GM08714 (cell line): ENCODE results near the gene MAGEB17.
"Not testable (repeated sequence)": the region's sequence is repeated elsewhere in the genome, so short reads cannot be mapped to it uniquely, and the experiment has no call there.

Experiments used
- H3K4me3 ChIP-seq: fragments of 200-500 bp; sonication (Bioruptor generic); 2 replicates; pipeline ENCODE4 v1.5.1; 2014; ENCODE audit warnings: mild to moderate bottlenecking, low read length, inconsistent platforms
- ZNF274 ChIP-seq: IDR thresholded peaks from 2 replicates; pipeline ENCODE4 v1.6.1; 2012; ENCODE audit warnings: mild to moderate bottlenecking, low read depth, low read length

The MAGEB17 gene

GRCh38 chrX:16175329-16176061, 8.2 kb downstream of the MAGEB17 start:
- TF ChIP-seq ZNF274, result no peak
- no peak overlapping the region for H3K4me3 ChIP-seq

DNA sequence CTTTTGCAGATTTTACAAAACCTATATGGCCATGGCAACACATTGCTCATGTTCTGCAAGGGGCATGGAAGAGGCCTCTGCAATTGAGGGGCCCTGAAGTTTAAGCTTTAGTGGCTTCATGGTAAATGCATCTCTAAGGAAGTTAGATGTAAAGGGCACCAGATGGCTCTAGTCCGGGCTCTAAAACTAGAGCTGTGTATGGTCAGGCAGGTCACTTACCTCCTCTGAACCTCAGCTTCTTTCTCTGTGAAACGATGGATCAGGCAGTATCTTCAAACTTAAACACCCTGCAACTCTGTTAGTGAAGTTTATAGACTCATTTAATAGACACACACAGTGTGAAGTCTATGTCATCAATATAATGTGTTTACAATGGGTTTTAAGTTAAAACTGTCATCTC, 10.0 kb downstream of the MAGEB17 start:
- H3K4me3 ChIP-seq, result no peak overlapping the region
- TF ChIP-seq ZNF274, result no peak

- H3K4me3 ChIP-seq, result not testable (repeated sequence)
Measured at GRCh38 chrX:16183843-16184242, 16.6 kb downstream of the MAGEB17 start.

- TF ChIP-seq ZNF274, result no peak
- no peak overlapping the region for H3K4me3 ChIP-seq
Measured at GRCh38 chrX:16185725-16186136, 18.4 kb downstream of the MAGEB17 start.

- no peak overlapping the region for H3K4me3 ChIP-seq
- TF ChIP-seq ZNF274, result no peak
Measured at GRCh38 chrX:16186380-16187007, 19.2 kb downstream of the MAGEB17 start.

DNA sequence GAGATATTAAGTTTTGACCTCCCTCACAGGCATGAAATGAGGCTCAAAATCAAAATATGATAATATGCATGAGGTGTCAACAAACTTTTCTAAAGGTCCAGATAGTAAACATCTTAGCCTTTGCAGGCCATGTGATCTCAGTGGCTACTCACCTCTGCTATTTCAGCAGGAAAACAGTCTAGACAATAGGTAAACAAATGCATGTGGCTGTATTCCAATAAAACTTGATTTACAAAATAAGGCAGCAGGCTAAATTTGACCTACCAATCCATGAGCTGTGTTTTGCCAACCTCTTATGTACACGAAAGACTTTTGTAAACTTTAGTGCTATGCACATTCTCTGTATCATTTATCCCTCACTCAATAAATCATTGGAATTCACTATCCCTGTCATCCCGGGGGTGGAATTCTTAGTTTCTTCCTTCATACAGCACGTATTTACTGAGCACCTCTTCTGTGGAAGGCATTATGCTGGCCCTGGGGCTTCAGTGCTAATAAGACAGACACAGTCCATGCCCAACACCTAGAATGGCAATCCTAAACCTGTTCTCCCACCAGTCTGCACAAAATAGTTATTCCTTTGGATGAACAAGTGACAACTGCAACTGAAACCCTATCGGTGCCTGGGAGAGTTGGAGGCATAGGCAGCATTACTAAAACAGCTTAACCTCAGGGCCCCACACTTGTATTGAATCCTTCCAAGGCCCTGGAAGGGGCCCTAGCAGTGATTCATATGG, 19.9 kb downstream of the MAGEB17 start:
- no peak overlapping the region for H3K4me3 ChIP-seq
- TF ChIP-seq ZNF274, result no peak

GRCh38 chrX:16188687-16189086, 21.4 kb downstream of the MAGEB17 start:
- no peak for TF ChIP-seq ZNF274
- H3K4me3 ChIP-seq, result no peak overlapping the region

DNA sequence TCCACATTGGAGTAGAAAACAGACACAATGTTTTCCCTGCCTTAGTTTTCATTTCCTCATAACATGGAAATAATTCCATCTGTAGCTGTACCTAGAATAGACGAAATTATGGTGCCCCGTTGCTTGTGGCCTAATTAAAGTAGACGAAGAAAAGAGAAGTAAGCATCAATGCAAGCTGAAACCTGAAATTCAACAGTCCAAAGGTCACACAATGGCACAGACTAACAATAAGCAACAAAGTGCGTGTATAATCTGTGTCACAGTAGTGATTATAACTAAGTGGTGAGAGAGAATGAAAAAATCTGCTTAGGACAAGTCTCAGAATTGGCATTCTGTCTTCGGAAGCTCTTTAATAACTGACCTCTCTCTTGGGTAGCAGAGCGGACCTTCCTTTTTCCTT, 24.3 kb downstream of the MAGEB17 start:
- no peak for TF ChIP-seq ZNF274
- H3K4me3 ChIP-seq, result no peak overlapping the region

DNA sequence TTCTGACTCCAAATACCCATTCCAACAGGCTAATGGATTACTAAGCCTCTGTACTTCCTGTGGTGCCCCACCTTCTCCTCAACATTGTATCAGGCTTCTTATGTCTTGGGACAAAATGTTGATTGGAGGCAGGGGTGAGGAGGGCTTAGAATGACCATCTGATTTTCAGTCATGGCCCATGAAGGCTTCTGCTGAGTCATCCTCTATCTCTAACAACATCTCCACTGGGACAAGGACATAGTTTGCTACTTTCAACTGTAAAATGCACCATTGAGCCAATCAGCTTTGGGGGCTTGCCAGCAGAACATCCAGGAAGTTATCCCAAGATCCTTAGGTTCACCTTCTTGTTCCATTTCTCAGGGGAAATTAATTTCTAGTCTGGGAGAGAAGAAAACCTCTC, 29.5 kb downstream of the MAGEB17 start:
- H3K4me3 ChIP-seq, result no peak overlapping the region
- no peak for TF ChIP-seq ZNF274

DNA sequence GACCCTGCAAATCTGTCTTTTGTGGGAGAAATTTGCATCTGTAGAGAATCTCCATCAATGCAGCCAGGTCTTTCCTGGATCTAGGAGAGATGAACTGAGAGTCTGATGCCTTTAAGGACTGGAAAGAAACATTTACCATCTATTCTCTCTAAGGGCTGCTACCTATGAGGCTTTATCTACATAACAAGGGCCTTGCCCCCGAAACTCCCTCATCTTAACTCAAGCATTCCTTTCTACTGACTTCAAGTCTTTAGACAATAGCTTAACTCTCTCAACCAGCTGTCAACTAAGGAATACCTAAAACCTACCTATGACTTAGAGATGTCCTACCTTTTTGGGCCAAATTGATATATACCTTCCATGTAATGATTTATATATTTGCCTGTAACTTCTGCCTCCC, 32.1 kb downstream of the MAGEB17 start:
- no peak for TF ChIP-seq ZNF274
- no peak overlapping the region for H3K4me3 ChIP-seq

DNA sequence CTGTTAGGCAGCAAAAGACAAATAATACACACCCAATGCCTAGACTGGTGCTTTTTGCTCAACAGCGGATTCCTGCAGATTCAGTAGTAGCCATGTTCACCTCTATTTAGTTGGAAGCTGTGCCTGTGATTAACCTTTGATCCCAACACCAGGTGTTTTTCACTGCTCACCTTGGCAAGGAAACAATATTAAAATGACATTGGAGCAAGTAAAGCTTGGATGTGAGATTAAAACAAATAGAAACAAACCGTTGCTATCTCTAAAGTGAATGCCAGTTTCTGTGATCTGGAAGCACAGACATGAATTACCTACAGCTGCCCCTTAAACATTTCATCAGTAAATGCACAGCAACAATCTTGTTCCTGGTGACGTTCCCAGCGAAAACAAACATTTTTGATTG, 35.7 kb downstream of the MAGEB17 start:
- no peak overlapping the region for H3K4me3 ChIP-seq
- no peak for TF ChIP-seq ZNF274

DNA sequence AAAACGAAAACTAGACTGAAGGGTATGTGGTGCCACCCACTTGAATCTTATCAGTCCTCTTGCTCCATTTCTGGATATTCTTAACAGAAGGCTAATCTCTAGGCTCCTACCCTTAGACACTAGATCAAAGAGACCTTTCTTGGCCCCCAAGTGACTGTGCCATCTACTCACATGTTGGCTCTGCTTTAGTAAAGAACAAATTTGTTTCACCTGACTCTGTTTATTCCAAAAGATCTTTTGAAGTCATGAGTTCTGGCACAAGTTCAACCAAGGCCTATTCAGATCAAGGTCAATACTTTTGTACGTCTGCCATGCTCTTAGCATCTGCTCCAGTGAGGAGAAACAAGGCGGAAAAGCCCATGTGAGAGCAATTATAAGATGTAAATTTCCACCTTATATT, 37.3 kb downstream of the MAGEB17 start:
- H3K4me3 ChIP-seq, result no peak overlapping the region
- TF ChIP-seq ZNF274, result no peak

GRCh38 chrX:16205840-16206239, 38.6 kb downstream of the MAGEB17 start:
- H3K4me3 ChIP-seq, result no peak overlapping the region
- TF ChIP-seq ZNF274, result no peak

GRCh38 chrX:16207634-16208033, 40.4 kb downstream of the MAGEB17 start:
- no peak overlapping the region for H3K4me3 ChIP-seq
- TF ChIP-seq ZNF274, result no peak

- no peak overlapping the region for H3K4me3 ChIP-seq
- no peak for TF ChIP-seq ZNF274
Measured at GRCh38 chrX:16208601-16209000, 41.3 kb downstream of the MAGEB17 start.
